Measurements from ENCODE around the gene ARHGAP26. TPM values are rescaled to one million over a fixed set of nuclear protein-coding genes. Genes with fewer than 3 reads are reported as not detected.
"Not testable (repeated sequence)": the region's sequence is repeated elsewhere in the genome, so short reads cannot be mapped to it uniquely, and the experiment has no call there.

The ARHGAP26 gene
- total RNA-seq, 1 donor = 1.7 TPM

DNA sequence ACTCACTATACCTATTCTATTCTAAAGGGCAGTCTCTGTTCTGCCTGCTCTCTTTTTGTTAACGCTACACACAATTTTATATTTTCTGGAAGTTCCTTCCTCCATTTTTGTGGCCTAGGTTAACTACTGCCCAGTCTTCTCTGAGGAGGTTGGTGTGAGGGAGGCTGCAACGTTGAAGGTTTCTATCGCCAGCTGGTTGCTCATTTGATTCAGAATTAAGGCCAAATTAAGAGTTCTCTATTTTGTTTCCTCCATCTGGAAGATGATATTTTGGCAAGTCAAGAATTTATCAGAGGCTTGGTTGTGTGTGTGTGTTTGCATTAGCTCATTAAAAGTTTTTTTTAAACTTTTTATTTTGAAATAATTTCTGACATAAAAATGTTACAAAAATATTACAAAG, 175.1 kb downstream of the ARHGAP26 start:
- no peak for DNase-seq (ENCODE audit: low read depth)
- H3K4me3 ChIP-seq (ENCODE audit: low read depth, low read length) = no peak overlapping the region
- TF ChIP-seq, protein P1, sequence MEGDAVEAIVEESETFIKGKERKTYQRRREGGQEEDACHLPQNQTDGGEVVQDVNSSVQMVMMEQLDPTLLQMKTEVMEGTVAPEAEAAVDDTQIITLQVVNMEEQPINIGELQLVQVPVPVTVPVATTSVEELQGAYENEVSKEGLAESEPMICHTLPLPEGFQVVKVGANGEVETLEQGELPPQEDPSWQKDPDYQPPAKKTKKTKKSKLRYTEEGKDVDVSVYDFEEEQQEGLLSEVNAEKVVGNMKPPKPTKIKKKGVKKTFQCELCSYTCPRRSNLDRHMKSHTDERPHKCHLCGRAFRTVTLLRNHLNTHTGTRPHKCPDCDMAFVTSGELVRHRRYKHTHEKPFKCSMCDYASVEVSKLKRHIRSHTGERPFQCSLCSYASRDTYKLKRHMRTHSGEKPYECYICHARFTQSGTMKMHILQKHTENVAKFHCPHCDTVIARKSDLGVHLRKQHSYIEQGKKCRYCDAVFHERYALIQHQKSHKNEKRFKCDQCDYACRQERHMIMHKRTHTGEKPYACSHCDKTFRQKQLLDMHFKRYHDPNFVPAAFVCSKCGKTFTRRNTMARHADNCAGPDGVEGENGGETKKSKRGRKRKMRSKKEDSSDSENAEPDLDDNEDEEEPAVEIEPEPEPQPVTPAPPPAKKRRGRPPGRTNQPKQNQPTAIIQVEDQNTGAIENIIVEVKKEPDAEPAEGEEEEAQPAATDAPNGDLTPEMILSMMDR (IDR thresholded peaks at IDR 0.05; ENCODE audit: insufficient read depth, low read depth, low read length) = no peak

DNA sequence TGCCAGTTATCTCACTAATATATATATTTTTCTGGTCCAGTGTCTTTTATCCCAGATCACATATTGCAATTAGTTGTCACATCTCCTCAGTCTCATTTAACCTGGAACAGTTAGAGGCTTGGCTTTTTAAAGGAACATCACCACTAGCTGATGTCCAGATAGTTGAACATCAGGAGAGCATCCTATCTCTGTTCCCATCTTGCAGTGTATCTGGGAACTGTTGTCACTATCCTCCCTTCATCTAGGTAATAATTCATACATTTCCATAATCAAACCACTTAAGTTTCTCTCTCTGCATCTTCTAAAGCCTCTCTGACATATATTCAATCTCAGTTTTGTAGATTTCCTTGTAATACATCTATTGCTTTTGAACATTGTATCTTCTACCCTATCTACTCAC, 175.7 kb downstream of the ARHGAP26 start:
- DNase-seq (ENCODE audit: low read depth) = no peak
- no peak overlapping the region for H3K4me3 ChIP-seq (ENCODE audit: low read depth, low read length)
- TF ChIP-seq, protein P1 (IDR thresholded peaks at IDR 0.05; ENCODE audit: insufficient read depth, low read depth, low read length) = no peak

DNA sequence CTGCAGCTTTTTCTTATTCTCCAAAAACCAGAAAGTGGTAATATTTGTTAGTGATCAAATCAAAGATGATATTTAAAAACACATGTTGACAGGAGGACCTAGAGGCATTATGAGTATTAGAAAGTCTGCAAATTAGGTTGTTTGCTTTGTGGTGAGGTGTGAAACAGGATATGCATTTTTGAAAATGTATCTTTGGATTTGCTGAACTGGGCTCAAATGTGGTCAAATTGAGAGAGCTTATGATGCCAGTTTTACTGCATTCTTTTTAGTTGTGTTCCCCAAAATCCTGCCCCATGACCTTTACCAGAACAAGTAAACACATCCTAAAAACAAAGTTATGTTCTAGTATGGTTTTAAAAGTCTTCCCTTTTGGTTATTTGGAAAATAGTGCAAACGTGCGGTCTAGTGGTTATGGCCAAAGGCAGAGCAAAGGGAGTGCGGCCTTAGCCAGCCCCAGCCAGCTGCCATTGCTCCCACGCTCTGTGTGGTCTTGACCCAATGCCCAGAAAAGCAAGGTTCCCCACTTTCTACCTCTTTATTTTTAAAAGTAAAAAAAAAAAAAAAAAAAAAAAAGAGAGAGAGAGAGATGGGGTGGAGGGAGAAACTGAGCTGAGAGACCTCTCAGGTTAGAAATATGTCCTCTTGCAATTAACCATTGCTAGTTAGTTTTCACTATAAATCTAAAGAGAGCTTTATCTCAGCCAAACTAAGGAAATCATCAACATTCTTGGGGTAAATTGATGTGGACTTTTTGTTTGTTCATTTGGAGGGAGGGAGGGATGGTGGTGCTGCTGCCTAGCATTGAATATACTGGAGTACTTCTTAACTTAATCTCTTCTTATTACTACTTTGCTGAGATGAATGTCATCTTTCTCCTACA, 176.6 kb downstream of the ARHGAP26 start:
- H3K4me3 ChIP-seq (ENCODE audit: low read depth, low read length) = no peak overlapping the region
- TF ChIP-seq, protein P1 (IDR thresholded peaks at IDR 0.05; ENCODE audit: insufficient read depth, low read depth, low read length) = no peak
- no peak for DNase-seq (ENCODE audit: low read depth)

DNA sequence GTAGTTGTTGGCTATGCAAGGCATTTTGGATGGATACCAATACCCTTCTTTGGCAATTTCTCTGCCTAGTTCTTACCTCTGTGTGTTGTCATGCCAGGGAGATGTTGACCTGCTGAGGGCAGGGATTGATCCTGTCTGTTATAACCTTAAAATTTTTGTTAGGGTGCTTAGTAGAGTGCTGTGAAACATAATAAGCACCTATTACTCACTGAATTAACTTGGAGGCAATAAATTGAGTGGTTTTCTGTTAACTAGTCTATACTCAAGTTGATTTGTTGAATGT, 177.2 kb downstream of the ARHGAP26 start:
- TF ChIP-seq, protein P1 (IDR thresholded peaks at IDR 0.05; ENCODE audit: insufficient read depth, low read depth, low read length) = no peak
- DNase-seq (ENCODE audit: low read depth) = no peak

DNA sequence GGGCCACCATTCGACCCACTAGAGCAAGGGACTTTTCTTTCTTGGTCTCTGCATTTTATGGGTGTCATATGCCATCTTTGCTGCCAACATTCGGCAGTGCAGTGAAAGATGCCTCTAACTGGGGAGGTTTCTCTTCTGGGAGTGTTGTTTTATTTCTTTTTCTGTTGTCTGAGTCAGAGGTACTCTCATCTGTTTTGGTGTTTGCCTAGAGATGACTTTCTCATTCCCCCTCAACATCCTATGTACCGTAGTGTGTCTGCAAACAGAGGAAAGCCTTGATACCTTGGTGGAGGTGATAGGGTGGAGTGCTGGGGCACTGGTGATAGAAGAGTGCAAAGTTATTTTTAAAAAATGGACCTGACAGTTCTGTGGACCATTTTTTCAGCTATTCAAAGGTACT, 182.1 kb downstream of the ARHGAP26 start:
- DNase-seq (ENCODE audit: low read depth) = no peak
- no peak overlapping the region for H3K4me3 ChIP-seq (ENCODE audit: low read depth, low read length)
- TF ChIP-seq, protein P1 (IDR thresholded peaks at IDR 0.05; ENCODE audit: insufficient read depth, low read depth, low read length) = no peak

More for the DNA sequence above, 177.2 kb downstream of the ARHGAP26 start:
- H3K4me3 ChIP-seq (ENCODE audit: low read depth, low read length) = no peak overlapping the region

DNA sequence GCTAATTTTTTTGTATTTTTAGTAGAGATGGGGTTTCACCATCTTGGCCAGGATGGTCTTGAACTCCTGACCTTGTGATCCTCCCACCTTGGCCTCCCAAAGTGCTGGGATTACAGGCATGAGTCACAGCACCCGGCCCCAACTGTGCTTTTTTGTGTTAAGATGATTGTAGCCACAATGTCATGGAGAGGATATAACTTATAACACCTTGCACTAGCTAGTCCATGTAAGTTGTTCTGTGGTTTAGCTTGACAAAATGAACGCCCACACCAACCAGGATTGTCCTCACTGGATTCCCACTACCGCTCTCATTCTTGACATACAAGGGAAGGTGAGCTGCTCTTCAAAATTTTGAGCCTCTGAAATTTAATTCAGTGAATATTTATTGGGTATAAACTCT, 182.7 kb downstream of the ARHGAP26 start:
- H3K4me3 ChIP-seq (ENCODE audit: low read depth, low read length); DNase-seq (ENCODE audit: low read depth): not testable (repeated sequence)

DNA sequence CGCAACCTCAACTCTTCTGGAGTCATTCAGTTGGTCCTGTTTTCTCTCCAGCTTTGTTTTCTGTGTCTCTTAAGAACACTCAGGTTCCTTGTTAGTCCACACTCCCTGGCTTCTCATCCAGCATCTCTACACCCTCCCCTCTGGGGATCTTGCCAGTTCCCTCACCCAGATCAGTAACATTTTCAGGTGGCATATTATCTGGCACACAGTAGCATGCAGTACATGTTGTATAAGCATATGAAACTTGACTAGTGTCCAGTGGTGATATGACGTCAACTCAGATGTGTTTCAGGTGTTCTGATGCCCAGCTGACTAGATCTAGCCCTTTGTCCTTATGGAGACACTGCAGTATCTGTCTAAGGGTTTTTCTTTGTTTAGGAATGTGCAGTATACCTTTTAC, 184.3 kb downstream of the ARHGAP26 start:
- H3K4me3 ChIP-seq (ENCODE audit: low read depth, low read length) = no peak overlapping the region
- DNase-seq (ENCODE audit: low read depth) = no peak
- TF ChIP-seq, protein P1 (IDR thresholded peaks at IDR 0.05; ENCODE audit: insufficient read depth, low read depth, low read length) = no peak
